ENCODE results near the gene CCDC28A.

CCDC28A gene

GRCh38 chr6:138724015-138724414 lies 49.6 kb upstream of the CCDC28A start (continued):
- TF ChIP-seq OSR2 (tag by site-specific recombination; IDR thresholded peaks at IDR 0.05) (no peak), ZNF211 (tag by site-specific recombination; IDR thresholded peaks at IDR 0.05; ENCODE audit: low read depth) (no peak), ZNF707 (tag by site-specific recombination; IDR thresholded peaks at IDR 0.05) (no peak), ZNF768 (tag by site-specific recombination; IDR thresholded peaks at IDR 0.05) (no peak)

GRCh38 chr6:138726066-138726756 lies 47.4 kb upstream of the CCDC28A start:
- TF ChIP-seq ZNF16 (tag by site-specific recombination; IDR thresholded peaks at IDR 0.05; ENCODE audit: low read depth), result no peak
- no peak for TF ChIP-seq ZNF654 (tag by site-specific recombination; IDR thresholded peaks at IDR 0.05; ENCODE audit: low read depth)
- TF ChIP-seq ZNF76 (tag by site-specific recombination; IDR thresholded peaks at IDR 0.05; ENCODE audit: borderline replicate concordance, low read depth), result no peak
- TF ChIP-seq ZNF140 (tag by site-specific recombination; IDR thresholded peaks at IDR 0.05), result no peak
- TF ChIP-seq ZNF768 (tag by site-specific recombination; IDR thresholded peaks at IDR 0.05), result no peak
- no peak for TF ChIP-seq SP3 (tag by site-specific recombination; IDR thresholded peaks at IDR 0.05)
- Histone ChIP-seq H3K4me3 (ENCODE audit: low read depth, low read length) (no peak overlapping the region), H3K36me3 (ENCODE audit: control insufficient read depth in 2 of 2, insufficient read depth in 1 of 2, low read length in 2 of 2) (peaks cover 0 to 3% of the 10 kb centered on the region in 2 experiments; a peak in 1 of 3 replicates), H3K27ac (ENCODE audit: extremely low read depth, low read depth, low read length) (no peak overlapping the region), H3K4me1 (ENCODE audit: control insufficient read depth, insufficient read depth, low read length) (0 out of 2 replicates have a peak, but pooled peaks cover 4% of the 10 kb centered on the region), H3K9me3 (ENCODE audit: control insufficient read depth, insufficient read depth, low read depth, low read length) (no peaks in the 10 kb centered on the region)
- CTCF ChIA-PET, result interaction anchor here (0.6 to 1.3 kb wide), 7 partner anchors 9 to 405 kb away, joined by 3 to 5 read pairs (median 3); no protein-coding TSS in a partner anchor
- POLR2A ChIA-PET, result interaction anchor here (0.6 to 0.7 kb wide), 2 partner anchors 21 to 648 kb away, joined by 3 to 7 read pairs; partner anchors contain the start of gene CITED2

GRCh38 chr6:138726757-138727097 lies 46.8 kb upstream of the CCDC28A start:
- CTCF ChIA-PET, result interaction anchor here (0.6 to 1.3 kb wide), 4 partner anchors 9 to 405 kb away, joined by 3 to 5 read pairs (median 4); no protein-coding TSS in a partner anchor
- TF ChIP-seq ZNF521 (tag by site-specific recombination; IDR thresholded peaks at IDR 0.05) (no peak), ZSCAN16 (tag by site-specific recombination; IDR thresholded peaks at IDR 0.05) (no peak), ZNF510 (tag by site-specific recombination; IDR thresholded peaks at IDR 0.05; ENCODE audit: insufficient replicate concordance) (no peak), ZNF19 (tag by site-specific recombination; IDR thresholded peaks at IDR 0.05; ENCODE audit: low read depth) (no peak), KLF7 (tag by site-specific recombination; IDR thresholded peaks at IDR 0.05; ENCODE audit: borderline replicate concordance) (no peak), ZNF157 (tag by site-specific recombination; IDR thresholded peaks at IDR 0.05) (no peak), ZNF23 (tag by site-specific recombination; IDR thresholded peaks at IDR 0.05; ENCODE audit: borderline replicate concordance) (no peak), RBAK (tag by site-specific recombination; IDR thresholded peaks at IDR 0.05) (no peak), HOXD13 (CRISPR knock-in tag; IDR thresholded peaks at IDR 0.05; ENCODE audit: borderline replicate concordance) (no peak), ZNF423 (tag by site-specific recombination; IDR thresholded peaks at IDR 0.05) (no peak), ZNF2 (tag by site-specific recombination; IDR thresholded peaks at IDR 0.05) (no peak), ZNF558 (tag by site-specific recombination; IDR thresholded peaks at IDR 0.05) (no peak), PRDM4 (tag by site-specific recombination; IDR thresholded peaks at IDR 0.05) (no peak), YY2 (tag by site-specific recombination; IDR thresholded peaks at IDR 0.05) (no peak), ZNF621 (tag by site-specific recombination; IDR thresholded peaks at IDR 0.05) (no peak), ZNF76 (tag by site-specific recombination; IDR thresholded peaks at IDR 0.05; ENCODE audit: borderline replicate concordance, low read depth) (no peak), SP3 (tag by site-specific recombination; IDR thresholded peaks at IDR 0.05) (no peak), ZNF169 (tag by site-specific recombination; IDR thresholded peaks at IDR 0.05) (no peak), KLF17 (tag by site-specific recombination; IDR thresholded peaks at IDR 0.05) (no peak)
- peaks cover 0 to 3% of the 10 kb centered on the region in 2 experiments; a peak in 1 of 3 replicates for H3K36me3 ChIP-seq (ENCODE audit: control insufficient read depth in 2 of 2, insufficient read depth in 1 of 2, low read length in 2 of 2)
- POLR2A ChIA-PET, result interaction anchor here (0.6 to 0.7 kb wide), 2 partner anchors 21 to 647 kb away, joined by 3 to 7 read pairs; partner anchors contain the start of gene CITED2
- no peak overlapping the region for H3K4me3 ChIP-seq (ENCODE audit: low read depth, low read length)
- no peak overlapping the region for H3K27ac ChIP-seq (ENCODE audit: extremely low read depth, low read depth, low read length)
- H3K9me3 ChIP-seq (ENCODE audit: control insufficient read depth, insufficient read depth, low read depth, low read length), result no peaks in the 10 kb centered on the region
- 0 out of 2 replicates have a peak, but pooled peaks cover 4% of the 10 kb centered on the region for H3K4me1 ChIP-seq (ENCODE audit: control insufficient read depth, insufficient read depth, low read length)
